ENCODE measurements around the gene SGCE.
A peak's percentile ranks its signal among the peaks of the same experiment; 100 is the strongest.

SGCE gene

DNA sequence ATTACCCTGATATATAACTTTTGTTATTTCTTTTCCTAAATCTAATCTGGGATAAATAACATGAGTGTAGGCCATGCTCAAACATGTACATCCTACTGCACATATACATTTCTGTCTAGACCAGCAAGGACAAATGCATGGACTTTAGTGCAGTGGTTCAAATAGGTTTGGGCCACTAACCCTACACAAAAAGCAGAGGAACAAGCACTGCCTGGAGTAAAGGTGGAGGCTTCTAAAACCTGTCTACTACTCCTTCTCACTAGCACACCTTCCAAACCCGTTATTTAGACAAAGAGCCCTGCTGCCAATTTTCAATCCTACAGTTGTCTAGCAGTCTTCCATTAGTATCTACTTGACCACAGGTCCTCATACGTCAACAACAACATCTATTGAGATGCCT, 34.8 kb downstream of the SGCE start:
- no peak for DNase-seq (ENCODE audit: low spot score)

DNA sequence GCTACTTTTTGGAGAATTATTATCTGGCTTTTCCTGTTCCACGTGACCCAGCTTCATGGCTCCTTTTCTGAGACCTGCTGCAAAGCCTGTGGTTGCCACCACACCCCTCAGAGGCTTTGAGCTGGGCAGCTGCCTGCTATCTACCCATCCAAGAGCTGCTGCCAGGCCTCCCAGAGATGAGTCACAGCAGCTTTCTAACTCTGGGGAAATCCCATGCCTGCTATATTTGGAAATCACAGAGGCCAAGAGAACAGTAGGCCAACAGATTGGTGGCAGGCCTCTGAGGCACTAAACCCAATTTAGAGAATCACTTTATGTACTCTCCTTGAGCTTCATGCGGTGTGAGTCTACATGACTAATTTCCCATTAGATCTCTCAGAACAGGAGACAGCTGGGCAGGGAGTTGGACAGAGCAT, 35.2 kb downstream of the SGCE start:
- DNase-seq (ENCODE audit: low spot score), result peak; percentile 27

DNA sequence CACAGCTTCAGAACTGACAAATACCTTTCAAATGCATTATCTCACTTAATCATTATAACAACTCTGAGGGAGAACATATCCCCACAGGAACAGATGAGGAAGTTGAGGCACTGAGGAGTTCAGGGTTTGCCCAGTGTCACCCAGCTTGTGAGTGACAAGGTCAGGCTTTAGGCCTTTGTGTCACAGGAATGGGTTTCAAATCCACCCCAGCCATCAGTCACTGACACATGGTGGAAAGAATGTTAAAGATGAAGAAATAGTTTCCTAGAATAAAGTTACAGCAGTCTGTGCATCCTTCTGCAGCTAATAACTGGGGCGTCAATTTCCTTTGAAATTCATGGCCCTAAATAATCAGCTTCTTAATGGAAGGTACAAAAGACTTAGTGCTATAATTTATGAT, 37.8 kb downstream of the SGCE start:
- DNase-seq (ENCODE audit: low spot score), result no peak

DNA sequence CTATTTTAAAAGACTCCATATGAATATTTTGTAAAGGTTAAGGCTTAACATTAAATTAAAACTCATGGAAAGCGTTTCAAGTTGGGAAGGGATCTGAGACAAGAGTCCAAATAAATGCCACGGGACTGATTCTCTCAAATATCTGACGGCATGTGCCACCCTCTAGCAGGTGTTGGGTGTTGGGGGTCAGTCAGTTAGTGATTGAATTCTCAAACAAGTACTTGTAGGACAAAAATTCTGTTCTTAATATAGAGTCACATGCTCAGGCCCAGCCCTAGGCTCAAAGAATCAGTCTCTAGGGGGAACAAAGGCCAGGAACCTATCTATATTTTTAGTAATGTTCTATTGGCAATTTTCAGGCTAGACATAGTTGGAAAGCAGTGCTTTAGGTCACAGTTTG, 39.1 kb downstream of the SGCE start:
- DNase-seq (ENCODE audit: low spot score), result no peak

DNA sequence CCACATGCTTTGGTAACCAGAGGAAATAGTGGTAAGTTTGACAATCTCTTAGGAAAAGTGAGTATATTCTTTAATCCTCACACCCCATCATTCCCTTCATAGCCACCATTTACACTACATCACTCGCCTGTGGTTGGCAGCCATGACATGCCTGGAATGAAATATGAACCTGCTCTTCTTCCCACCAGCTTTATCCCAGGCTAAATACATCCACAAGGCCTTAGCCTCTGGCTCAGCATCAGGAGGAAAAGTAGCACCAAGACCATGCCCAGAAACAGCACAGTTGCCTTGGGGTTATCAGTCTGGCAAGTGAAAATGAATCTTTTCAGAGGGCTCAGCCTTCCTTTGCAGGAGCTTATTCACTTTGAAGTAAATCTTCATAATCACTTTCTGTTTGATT, 40.3 kb downstream of the SGCE start:
- no peak for DNase-seq (ENCODE audit: low spot score)

DNA sequence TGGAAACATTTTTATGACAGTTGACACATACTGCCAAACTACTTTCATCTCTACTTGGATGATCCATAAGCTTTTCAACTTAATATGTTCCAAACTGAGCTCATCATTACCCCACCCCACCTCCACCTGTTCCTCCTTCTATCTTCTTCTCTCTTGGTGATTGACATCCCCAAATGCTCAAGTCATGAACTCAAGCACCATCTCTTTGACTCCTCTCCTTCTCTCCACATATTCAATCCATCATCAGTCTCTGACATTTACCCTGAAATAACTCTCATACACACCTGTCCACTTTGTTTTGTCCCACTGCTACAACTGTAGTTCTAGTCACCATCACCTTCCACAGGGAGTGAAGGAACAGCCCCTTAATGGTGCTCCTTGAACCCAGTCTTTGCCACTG, 43.3 kb downstream of the SGCE start:
- DNase-seq (ENCODE audit: low spot score), result no peak

DNA sequence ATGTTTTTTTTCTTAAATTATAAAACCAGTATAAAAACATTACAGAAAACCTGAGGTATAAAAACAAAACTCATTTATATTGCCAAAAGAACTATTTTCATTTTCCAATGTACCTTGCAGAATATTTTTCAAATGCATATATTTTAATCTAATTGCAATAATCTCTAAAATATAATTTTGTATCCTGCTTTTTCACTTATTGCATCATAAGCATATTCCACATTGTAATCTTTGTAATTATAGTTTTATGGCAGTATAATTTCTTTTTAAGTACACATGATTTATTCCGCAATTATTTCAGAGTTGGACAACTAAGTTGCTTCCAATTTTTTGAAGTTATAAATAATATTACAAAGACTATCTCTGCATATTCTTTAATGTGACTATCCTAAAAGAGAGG, 43.7 kb downstream of the SGCE start:
- no peak for DNase-seq (ENCODE audit: low spot score)

DNA sequence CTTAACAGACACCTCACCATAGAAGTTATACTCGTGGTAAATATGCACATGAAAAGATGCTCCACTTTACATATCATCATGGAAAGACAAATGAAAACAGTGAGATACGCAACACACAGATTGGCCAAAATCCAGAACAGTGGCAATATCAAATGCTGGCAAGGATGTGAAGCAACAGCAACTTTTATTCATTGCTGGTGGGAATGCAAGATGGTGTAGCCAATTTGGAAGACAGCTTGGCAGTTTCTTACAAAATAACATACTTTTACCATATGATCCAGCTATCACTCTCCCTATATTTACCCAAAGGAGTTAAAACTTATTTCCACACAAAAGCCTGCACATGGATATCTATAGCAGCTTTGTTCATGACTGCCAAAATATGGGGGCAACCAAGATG, 46.4 kb downstream of the SGCE start:
- DNase-seq (ENCODE audit: low spot score), result no peak

DNA sequence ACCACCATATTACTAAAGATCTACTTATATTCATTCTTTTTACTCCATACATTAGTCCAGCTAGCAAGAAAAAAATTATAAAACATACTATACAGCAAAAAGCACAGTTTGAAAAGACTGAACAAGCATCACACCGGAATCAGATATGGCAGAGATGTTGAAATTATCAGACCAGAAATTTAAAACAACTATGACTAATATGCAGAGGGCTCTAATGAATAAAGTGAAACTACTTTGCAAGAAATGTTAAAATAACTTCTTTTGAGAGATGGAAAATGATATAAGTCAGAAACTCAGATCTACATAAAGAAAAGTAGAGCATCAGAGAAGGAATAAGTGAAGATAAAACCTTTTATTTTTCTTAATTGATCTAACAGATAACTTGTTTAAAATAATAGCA, 50.9 kb downstream of the SGCE start:
- DNase-seq (ENCODE audit: low spot score), result no peak

DNA sequence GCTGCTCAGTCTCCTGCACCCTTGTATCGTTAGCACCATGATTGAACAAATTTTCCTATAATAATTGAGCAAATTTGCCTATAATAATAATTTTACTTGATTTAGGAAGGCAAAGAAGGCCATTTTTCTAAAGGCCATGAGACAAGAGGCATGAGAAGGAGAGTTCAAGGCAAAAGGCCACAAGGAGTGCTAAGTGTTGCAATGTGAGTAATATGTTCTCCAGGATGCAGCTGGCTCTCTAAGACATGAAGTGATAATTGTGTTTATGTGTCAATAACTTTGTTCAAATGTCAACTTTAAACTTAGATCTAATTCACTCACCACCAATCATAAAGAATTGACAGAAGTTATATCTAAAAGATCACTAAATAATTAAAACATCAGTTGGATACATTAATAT, 53.8 kb downstream of the SGCE start:
- DNase-seq (ENCODE audit: low spot score), result no peak

DNA sequence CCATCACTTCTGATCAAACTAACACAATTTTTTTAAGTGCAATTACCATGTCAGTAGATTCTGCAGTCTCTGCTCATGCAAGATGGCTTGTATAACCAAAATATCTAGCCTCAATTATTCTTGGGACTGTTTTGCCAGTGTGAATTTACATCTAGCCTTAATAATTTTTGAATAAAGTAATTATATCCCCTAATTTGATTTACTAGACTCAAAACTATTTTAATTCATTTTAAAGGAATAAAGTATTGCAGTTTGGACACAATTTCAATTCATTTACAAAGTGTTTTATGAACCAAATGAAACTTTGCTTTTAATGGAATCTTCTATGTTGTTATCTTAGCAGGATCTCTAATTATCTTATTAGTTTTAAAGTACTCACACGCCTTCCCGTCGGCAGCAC, 55.7 kb downstream of the SGCE start:
- DNase-seq (ENCODE audit: low spot score), result no peak

DNA sequence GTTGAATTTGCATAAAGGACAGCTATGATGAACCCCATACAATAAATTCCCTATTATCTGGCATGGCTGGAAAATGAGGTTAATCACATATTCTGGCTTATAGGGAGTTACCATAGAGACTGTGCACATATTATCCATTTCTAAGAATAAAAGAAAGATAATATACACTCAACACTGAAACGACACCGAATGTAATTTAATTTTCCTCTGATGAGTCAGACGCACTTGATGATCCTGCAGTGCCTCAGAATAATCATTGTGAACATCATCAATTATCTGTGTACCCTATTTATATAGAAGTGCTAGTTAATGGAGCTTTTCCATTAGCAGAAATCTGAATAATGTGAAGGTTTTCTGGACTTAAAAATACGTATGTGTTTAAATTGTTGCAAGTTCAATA, 60.2 kb downstream of the SGCE start:
- DNase-seq (ENCODE audit: low spot score), result no peak

DNA sequence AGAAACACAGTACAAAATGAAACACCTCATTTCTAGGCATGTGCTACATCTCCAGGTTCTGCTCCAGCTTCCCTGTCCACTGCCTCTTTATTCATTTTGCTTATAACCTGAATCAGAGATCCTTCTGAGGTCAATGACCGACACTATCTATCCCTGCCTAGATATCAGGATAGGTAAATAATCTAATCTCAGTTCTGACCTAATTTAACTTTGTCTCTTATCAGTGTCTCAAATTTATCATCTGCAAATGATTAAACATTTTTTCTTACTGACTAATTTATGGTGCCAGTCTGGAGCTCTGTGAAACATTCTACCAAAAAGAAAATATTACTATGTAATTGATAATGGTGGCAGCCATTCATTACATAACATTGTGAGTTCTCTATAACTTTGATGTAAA, 61.1 kb downstream of the SGCE start:
- DNase-seq (ENCODE audit: low spot score), result no peak

DNA sequence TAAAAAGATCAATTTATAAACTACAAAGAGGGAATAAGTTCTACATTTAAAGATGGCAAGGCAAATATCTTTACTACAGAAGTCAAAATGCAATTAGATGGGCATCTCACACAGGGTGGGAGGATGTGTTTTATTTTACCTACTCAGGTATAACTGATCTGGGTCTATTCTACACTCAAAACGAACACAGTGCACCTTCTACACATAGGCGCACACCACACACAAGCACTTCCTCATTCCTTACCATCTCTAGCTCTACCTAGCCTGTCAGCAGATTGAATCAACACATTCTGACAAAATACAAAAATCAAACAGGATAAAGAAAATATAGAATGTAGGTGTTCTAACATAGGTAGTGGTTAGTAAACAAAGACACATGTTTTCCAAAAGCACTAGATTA, 64.8 kb downstream of the SGCE start:
- DNase-seq (ENCODE audit: low spot score), result no peak

DNA sequence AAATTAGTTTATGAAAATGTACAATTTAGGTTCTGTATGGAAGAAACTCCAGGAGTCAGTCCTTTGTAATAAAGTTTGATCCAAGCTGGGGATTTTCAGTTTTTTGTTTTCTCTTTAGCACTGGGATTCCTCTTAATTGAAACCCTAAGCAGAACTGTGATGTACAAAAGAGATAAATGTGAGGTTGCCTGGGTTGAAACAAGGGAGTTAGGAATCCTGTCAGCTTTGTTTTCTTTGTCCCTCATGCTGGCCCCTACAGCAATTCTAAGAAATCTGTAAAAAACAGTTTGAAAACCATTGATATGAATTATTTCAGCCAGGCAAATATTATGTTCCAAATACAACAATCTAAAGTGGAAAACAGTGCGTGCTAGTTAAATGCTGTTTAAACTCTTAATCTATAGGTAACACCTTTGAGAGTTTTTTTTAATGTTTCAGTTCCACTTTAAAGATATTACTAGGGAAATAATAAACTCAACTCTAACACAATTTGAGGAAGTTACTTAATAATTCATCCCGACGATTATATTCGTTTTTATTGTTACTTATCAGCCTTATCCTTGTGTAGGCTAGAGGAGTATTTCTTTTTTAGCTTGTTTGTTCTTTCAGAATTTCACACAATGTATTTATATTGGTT, 65.3 kb downstream of the SGCE start:
- no peak for DNase-seq (ENCODE audit: low spot score)

DNA sequence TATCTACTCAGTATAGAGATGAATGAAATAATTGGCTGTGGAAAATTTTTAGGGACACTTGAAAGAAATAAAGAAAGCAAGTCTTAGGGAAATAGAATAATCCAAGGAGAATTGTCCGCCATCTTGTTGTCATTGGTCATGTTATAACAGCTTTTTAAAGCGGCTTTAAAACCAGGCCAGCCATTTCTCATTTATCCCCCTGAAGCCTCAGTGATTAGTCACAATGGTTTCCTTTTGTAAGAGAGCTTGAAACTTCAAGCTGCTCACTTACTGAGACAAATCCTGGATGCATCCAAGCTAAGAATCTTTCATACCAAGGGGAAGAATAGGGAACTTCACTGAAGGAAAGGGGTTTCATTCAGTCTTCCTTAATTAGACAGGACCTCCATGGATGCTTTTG, 67.9 kb downstream of the SGCE start:
- DNase-seq (ENCODE audit: low spot score), result no peak

DNA sequence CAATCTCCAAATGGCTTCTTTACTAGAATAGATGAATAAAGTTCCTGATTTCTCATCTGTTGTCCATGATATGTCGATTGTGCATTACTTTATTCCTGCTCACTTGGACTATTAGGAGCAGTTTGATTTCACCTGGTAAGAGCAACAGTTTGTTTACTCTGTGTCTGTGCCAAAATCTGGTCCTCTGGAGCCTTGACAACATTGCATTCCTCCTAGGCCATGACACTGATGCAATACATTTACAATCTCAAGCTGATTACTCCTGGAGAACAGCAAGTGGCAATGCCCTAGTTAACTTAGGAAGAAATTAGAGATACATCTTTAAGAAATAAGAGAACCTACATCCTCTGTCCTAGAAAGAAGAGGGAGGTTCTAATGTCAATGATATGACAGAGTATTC, 71.8 kb downstream of the SGCE start:
- no peak for DNase-seq (ENCODE audit: low spot score)

DNA sequence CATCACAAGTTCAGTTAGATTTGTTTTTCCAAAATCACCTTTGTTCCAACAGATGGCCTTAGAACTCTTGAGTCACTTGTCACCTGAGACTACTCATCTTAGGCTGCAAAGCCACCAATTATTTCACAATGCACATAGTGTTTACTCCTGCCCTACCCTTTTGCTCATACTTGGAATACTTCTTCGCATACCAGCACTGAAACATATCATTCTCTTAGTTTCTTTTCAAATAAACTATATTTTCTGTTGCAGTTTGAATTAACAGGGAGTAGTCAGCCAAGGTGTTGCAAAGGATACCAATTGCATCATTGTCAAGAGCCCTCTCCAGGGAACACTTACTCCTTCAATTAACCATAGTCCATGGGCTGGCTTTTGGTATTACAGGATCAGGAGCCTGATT, 75.3 kb downstream of the SGCE start:
- peak; percentile 27 for DNase-seq (ENCODE audit: low spot score)

DNA sequence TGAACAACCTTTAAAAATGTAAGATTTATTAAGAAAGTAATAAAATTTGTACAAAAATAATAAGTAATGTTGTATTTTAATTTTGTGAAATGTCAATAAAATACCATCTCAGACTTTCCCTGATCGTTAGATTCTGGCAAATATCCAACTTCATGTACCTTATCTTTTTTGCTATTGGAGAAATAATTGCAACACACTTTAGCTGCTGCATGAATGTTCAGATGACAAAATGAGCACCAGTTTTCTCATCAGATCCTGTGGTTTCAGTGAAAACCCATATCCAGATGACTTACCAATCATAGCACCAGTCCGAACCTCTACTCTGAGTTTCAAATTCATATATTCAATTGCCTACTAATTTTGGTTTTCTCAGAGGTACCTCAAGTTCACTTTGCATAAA, 76.5 kb downstream of the SGCE start:
- no peak for DNase-seq (ENCODE audit: low spot score)

DNA sequence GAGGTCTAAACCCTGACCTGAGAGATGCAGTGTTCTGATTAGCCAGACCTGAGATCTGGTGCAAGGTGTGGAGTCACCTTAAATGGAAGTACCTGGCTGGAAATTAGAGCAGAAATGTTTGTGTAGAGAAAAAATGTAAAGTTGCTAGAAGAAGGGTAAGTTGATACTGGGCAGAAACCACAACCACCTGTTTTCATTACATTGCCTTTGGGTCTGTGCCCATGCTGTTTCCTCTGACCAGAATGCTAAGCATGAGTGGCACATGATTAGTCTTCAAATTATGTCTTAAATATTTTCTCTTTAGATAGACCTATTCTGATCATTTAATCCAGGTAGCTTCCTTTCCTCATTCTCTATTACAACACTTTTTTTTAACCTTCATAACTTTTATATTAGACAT, 77.3 kb downstream of the SGCE start:
- DNase-seq (ENCODE audit: low spot score), result peak; percentile 17

DNA sequence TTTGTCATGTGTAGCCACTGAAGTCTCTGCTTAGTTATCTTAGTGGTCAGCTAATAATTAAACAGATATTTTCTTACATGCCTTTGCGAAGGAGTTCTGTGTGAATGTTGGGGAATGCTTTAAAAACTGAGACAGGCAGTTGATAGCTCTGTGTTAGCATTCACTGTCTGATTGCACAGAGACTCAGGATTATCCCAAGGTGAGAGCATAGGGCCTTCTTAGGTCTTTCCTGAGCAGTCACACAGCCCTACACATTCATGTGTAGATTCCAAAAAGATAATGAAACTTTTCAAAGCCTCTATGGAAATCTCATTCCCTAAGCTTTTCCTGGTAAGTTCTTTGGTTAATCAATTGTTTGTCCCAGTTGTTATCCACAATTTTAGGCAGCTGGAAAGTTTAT, 78.6 kb downstream of the SGCE start:
- DNase-seq (ENCODE audit: low spot score), result no peak

DNA sequence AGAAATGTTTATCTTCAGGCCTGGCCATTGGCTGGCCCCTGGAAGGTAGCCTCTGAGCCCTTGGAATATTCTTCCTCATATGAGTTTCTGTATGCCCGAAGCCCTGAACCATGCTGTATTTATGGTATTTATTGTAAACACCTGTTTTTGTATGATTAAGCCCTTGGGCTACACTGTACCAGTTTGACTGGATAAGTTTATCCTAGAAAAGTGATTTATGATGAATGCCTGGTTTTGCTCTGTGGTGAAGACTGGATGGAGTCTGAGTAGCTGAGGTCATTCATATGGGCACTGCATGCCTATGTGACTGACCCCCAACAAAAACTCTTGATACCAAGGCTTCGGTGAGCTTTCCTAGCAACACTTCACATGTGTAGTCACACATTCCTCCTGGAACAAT, 79.6 kb downstream of the SGCE start:
- no peak for DNase-seq (ENCODE audit: low spot score)

DNA sequence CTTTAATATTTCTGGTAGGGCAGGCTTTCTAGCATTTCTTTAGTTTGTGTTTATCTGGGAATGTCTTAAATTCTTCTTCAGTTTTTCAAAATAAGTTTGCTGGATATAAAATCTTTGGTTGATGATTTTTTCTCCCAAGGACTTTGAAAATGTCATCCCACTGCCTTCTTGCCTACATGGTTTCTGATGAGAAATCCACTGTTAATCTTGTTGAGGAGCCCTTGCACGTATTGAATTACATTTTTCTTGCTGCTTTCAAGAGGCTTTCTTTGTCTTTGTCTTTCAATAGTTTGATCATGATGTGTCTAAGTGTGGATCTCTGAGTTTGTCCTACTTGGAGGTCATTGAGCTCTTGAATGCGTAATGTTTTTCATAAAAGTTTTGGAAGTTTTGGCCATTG, 80.3 kb downstream of the SGCE start:
- no peak for DNase-seq (ENCODE audit: low spot score)

DNA sequence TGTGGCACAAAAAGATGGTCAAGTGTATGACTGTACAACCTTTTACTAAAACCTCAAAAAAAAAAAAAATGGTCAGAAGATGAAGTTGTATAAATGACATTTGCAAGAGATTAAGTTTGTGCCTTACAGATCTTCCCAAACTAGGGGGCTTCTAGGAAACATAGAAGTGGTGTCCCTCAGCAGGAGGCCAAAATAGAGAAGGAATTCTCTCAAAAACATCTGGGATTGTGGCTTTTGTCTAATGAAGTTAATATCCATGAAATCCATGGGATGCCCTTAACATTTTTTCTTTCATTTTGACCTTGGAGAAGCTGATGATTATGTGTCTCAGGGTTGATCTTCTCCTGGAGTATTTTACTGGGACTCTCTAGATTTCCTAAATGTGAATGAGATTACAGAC, 84.1 kb downstream of the SGCE start:
- DNase-seq (ENCODE audit: low spot score), result no peak

DNA sequence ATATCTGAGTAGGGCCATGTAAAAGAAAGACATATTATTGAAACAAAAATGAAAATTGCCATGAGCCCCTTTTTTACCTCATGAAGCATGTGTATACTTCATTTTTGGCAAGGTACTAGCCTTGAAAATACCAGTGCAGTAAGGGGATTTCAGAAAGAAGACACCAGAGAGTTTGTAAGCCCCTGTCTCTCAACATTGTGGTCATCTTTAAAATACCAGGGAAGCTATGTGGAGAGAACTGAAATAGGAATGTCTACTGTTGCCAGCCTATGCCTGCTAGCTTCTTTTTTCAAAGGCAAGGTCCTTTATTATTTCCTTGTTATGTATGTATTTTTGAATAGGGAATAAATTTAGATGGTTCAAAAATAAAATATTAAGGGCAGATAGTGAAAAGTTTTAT, 88.5 kb downstream of the SGCE start:
- no peak for DNase-seq (ENCODE audit: low spot score)
